Measurements from ENCODE around the gene LRRC41.
A peak's percentile ranks its signal among the peaks of the same experiment; 100 is the strongest.

The LRRC41 gene

GRCh38 chr1:46301406-46301807 is 2.0 kb downstream of the LRRC41 start:
- Histone ChIP-seq H3K9me3 (ENCODE audit: control insufficient read depth, low read length) (no peaks in the 10 kb centered on the region), H3K9ac (ENCODE audit: low read length) (peak overlapping the region; percentile 100), H3K36me3 (ENCODE audit: control insufficient read depth, insufficient read depth, low read length, severe bottlenecking) (peaks cover 17% of the 10 kb centered on the region), H3K4me1 (ENCODE audit: control insufficient read depth, insufficient read depth, low read length) (peaks cover 34% of the 10 kb centered on the region), H3K4me3 (ENCODE audit: low read length) (peak overlapping the region; percentile 97), H3K27me3 (replicated peaks; ENCODE audit: control insufficient read depth, insufficient read depth, low read length) (no peaks in the 10 kb centered on the region)
- DNase-seq (ENCODE audit: low read depth): no peak

GRCh38 chr1:46300673-46301405 is 2.6 kb downstream of the LRRC41 start:
- H3K9ac ChIP-seq (ENCODE audit: low read length): peak overlapping the region; percentile 100
- H3K9me3 ChIP-seq (ENCODE audit: control insufficient read depth, low read length): no peaks in the 10 kb centered on the region
- peak overlapping the region; percentile 97 for H3K4me3 ChIP-seq (ENCODE audit: low read length)
- peak; percentile 49 for DNase-seq (ENCODE audit: low read depth)
- H3K4me1 ChIP-seq (ENCODE audit: control insufficient read depth, insufficient read depth, low read length): peaks cover 34% of the 10 kb centered on the region
- H3K36me3 ChIP-seq (ENCODE audit: control insufficient read depth, insufficient read depth, low read length, severe bottlenecking): peaks cover 23% of the 10 kb centered on the region
- no peaks in the 10 kb centered on the region for H3K27me3 ChIP-seq (replicated peaks; ENCODE audit: control insufficient read depth, insufficient read depth, low read length)

GRCh38 chr1:46298387-46298786 is 5.0 kb downstream of the LRRC41 start:
- Histone ChIP-seq H3K9me3 (ENCODE audit: control insufficient read depth, low read length) (no peaks in the 10 kb centered on the region), H3K27me3 (replicated peaks; ENCODE audit: control insufficient read depth, insufficient read depth, low read length) (no peaks in the 10 kb centered on the region), H3K9ac (ENCODE audit: low read length) (peak overlapping the region; percentile 37), H3K4me3 (ENCODE audit: low read length) (no peak overlapping the region), H3K4me1 (ENCODE audit: control insufficient read depth, insufficient read depth, low read length) (peaks cover 29% of the 10 kb centered on the region), H3K36me3 (ENCODE audit: control insufficient read depth, insufficient read depth, low read length, severe bottlenecking) (peaks cover 46% of the 10 kb centered on the region)
- peak; percentile 9 for DNase-seq (ENCODE audit: low read depth)

GRCh38 chr1:46295306-46295705 is 8.1 kb downstream of the LRRC41 start:
- H3K9ac ChIP-seq (ENCODE audit: low read length): no peak overlapping the region
- H3K27me3 ChIP-seq (replicated peaks; ENCODE audit: control insufficient read depth, insufficient read depth, low read length): no peaks in the 10 kb centered on the region
- no peak overlapping the region for H3K4me3 ChIP-seq (ENCODE audit: low read length)
- H3K9me3 ChIP-seq (ENCODE audit: control insufficient read depth, low read length): no peaks in the 10 kb centered on the region
- H3K4me1 ChIP-seq (ENCODE audit: control insufficient read depth, insufficient read depth, low read length): peaks cover 18% of the 10 kb centered on the region
- H3K36me3 ChIP-seq (ENCODE audit: control insufficient read depth, insufficient read depth, low read length, severe bottlenecking): peaks cover 56% of the 10 kb centered on the region
- no peak for DNase-seq (ENCODE audit: low read depth)

- Histone ChIP-seq H3K4me1 (ENCODE audit: control insufficient read depth, insufficient read depth, low read length) (peaks cover 26% of the 10 kb centered on the region), H3K9ac (ENCODE audit: low read length) (no peak overlapping the region), H3K9me3 (ENCODE audit: control insufficient read depth, low read length) (no peaks in the 10 kb centered on the region), H3K27me3 (replicated peaks; ENCODE audit: control insufficient read depth, insufficient read depth, low read length) (no peaks in the 10 kb centered on the region), H3K4me3 (ENCODE audit: low read length) (no peak overlapping the region), H3K36me3 (ENCODE audit: control insufficient read depth, insufficient read depth, low read length, severe bottlenecking) (peaks cover 40% of the 10 kb centered on the region)
- DNase-seq (ENCODE audit: low read depth): no peak
These were observed 13.4 kb downstream of the LRRC41 start for GRCh38 chr1:46289976-46290375.

GRCh38 chr1:46289134-46289494 is 14.3 kb downstream of the LRRC41 start:
- H3K9ac ChIP-seq (ENCODE audit: low read length): peak overlapping the region; percentile 24
- no peaks in the 10 kb centered on the region for H3K27me3 ChIP-seq (replicated peaks; ENCODE audit: control insufficient read depth, insufficient read depth, low read length)
- H3K9me3 ChIP-seq (ENCODE audit: control insufficient read depth, low read length): no peaks in the 10 kb centered on the region
- no peak for DNase-seq (ENCODE audit: low read depth)
- peaks cover 34% of the 10 kb centered on the region for H3K4me1 ChIP-seq (ENCODE audit: control insufficient read depth, insufficient read depth, low read length)
- peaks cover 41% of the 10 kb centered on the region for H3K36me3 ChIP-seq (ENCODE audit: control insufficient read depth, insufficient read depth, low read length, severe bottlenecking)
- peak overlapping the region; percentile 2 for H3K4me3 ChIP-seq (ENCODE audit: low read length)

- H3K9ac ChIP-seq (ENCODE audit: low read length): peak overlapping the region; percentile 24
- peak overlapping the region; percentile 2 for H3K4me3 ChIP-seq (ENCODE audit: low read length)
- peaks cover 40% of the 10 kb centered on the region for H3K36me3 ChIP-seq (ENCODE audit: control insufficient read depth, insufficient read depth, low read length, severe bottlenecking)
- no peaks in the 10 kb centered on the region for H3K9me3 ChIP-seq (ENCODE audit: control insufficient read depth, low read length)
- DNase-seq (ENCODE audit: low read depth): peak; percentile 64
- H3K4me1 ChIP-seq (ENCODE audit: control insufficient read depth, insufficient read depth, low read length): peaks cover 34% of the 10 kb centered on the region
- no peaks in the 10 kb centered on the region for H3K27me3 ChIP-seq (replicated peaks; ENCODE audit: control insufficient read depth, insufficient read depth, low read length)
These were observed 14.8 kb downstream of the LRRC41 start for GRCh38 chr1:46288485-46289133.

GRCh38 chr1:46285730-46286477 is 17.5 kb downstream of the LRRC41 start:
- peaks cover 41% of the 10 kb centered on the region for H3K36me3 ChIP-seq (ENCODE audit: control insufficient read depth, insufficient read depth, low read length, severe bottlenecking)
- no peaks in the 10 kb centered on the region for H3K27me3 ChIP-seq (replicated peaks; ENCODE audit: control insufficient read depth, insufficient read depth, low read length)
- no peaks in the 10 kb centered on the region for H3K9me3 ChIP-seq (ENCODE audit: control insufficient read depth, low read length)
- no peak overlapping the region for H3K4me3 ChIP-seq (ENCODE audit: low read length)
- no peak for DNase-seq (ENCODE audit: low read depth)
- H3K4me1 ChIP-seq (ENCODE audit: control insufficient read depth, insufficient read depth, low read length): peaks cover 47% of the 10 kb centered on the region
- H3K9ac ChIP-seq (ENCODE audit: low read length): no peak overlapping the region

- H3K4me1 ChIP-seq (ENCODE audit: control insufficient read depth, insufficient read depth, low read length): peaks cover 46% of the 10 kb centered on the region
- H3K9me3 ChIP-seq (ENCODE audit: control insufficient read depth, low read length): no peaks in the 10 kb centered on the region
- no peak overlapping the region for H3K4me3 ChIP-seq (ENCODE audit: low read length)
- peak; percentile 15 for DNase-seq (ENCODE audit: low read depth)
- no peak overlapping the region for H3K9ac ChIP-seq (ENCODE audit: low read length)
- peaks cover 52% of the 10 kb centered on the region for H3K36me3 ChIP-seq (ENCODE audit: control insufficient read depth, insufficient read depth, low read length, severe bottlenecking)
- H3K27me3 ChIP-seq (replicated peaks; ENCODE audit: control insufficient read depth, insufficient read depth, low read length): no peaks in the 10 kb centered on the region
These were observed 18.5 kb downstream of the LRRC41 start for GRCh38 chr1:46284597-46285564.

GRCh38 chr1:46284058-46284457 is 19.4 kb downstream of the LRRC41 start:
- no peak for DNase-seq (ENCODE audit: low read depth)
- peaks cover 41% of the 10 kb centered on the region for H3K4me1 ChIP-seq (ENCODE audit: control insufficient read depth, insufficient read depth, low read length)
- no peaks in the 10 kb centered on the region for H3K27me3 ChIP-seq (replicated peaks; ENCODE audit: control insufficient read depth, insufficient read depth, low read length)
- H3K4me3 ChIP-seq (ENCODE audit: low read length): no peak overlapping the region
- no peaks in the 10 kb centered on the region for H3K9me3 ChIP-seq (ENCODE audit: control insufficient read depth, low read length)
- peaks cover 60% of the 10 kb centered on the region for H3K36me3 ChIP-seq (ENCODE audit: control insufficient read depth, insufficient read depth, low read length, severe bottlenecking)
- no peak overlapping the region for H3K9ac ChIP-seq (ENCODE audit: low read length)

Data from adipocyte (in vitro differentiated cells).